Osteocyte (in vitro differentiated cells): ENCODE measurements around the gene CDCA7L. TPM values are rescaled to one million over a fixed set of nuclear protein-coding genes. Genes with fewer than 3 reads are reported as not detected.

Experiments used
- DNase-seq: peaks from one replicate; pipeline ENCODE4 v3.0.0; 2021; ENCODE audit warnings: mixed read lengths; ENCODE audit not compliant: unreplicated experiment; ENCODE audit errors: extremely low spot score
- H3K27ac Mint-ChIP-seq: one replicate; pipeline ENCODE4 v1.8.0; 2021; ENCODE audit warnings: mild to moderate bottlenecking, mixed read lengths; ENCODE audit not compliant: unreplicated experiment
- H3K27me3 Mint-ChIP-seq: one replicate; pipeline ENCODE4 v1.8.0; 2021; ENCODE audit warnings: mixed read lengths; ENCODE audit not compliant: unreplicated experiment
- H3K36me3 Mint-ChIP-seq: one replicate; pipeline ENCODE4 v1.8.0; 2021; ENCODE audit warnings: mixed read lengths; ENCODE audit not compliant: unreplicated experiment
- H3K4me1 Mint-ChIP-seq: one replicate; pipeline ENCODE4 v1.8.0; 2021; ENCODE audit warnings: mixed read lengths; ENCODE audit not compliant: unreplicated experiment
- H3K4me3 Mint-ChIP-seq: one replicate; pipeline ENCODE4 v1.8.0; 2021; ENCODE audit warnings: mild to moderate bottlenecking, moderate library complexity, mixed read lengths; ENCODE audit not compliant: unreplicated experiment
- H3K9me3 Mint-ChIP-seq: one replicate; pipeline ENCODE4 v1.8.0; 2021; ENCODE audit warnings: mixed read lengths; ENCODE audit not compliant: unreplicated experiment
- long read RNA-seq: library from polyadenylated mRNA; unstranded; transcript quantifications from one replicate; pipeline ENCODE4 v2.0.0, GENCODE V29; 2021
- total RNA-seq: library from RNA; stranded (reverse); gene quantifications from 2 replicates; pipeline ENCODE4 v1.2.1, GENCODE V29; 2021
- TF ChIP-seq, protein P1 (sequence below): fragments of 200-600 bp; sonication (generic); IDR thresholded peaks from 2 replicates; pipeline ENCODE4 v1.5.0; 2021; ENCODE audit warnings: antibody characterized with exemption, mild to moderate bottlenecking, moderate library complexity

Gene CDCA7L
- 23.8 and 26.3 TPM in 2 replicates for total RNA-seq
- long read RNA-seq, transcript CDCA7L-202 (9 exons, 1,830 nt): minor isoform, 38 of 157 reads
- long read RNA-seq, transcript CDCA7L-203 (10 exons, 3,066 nt): major isoform, 64 of 157 reads
- long read RNA-seq, partial matches to known transcripts: 13 of 157 reads
- long read RNA-seq, other reads (novel, unspliced or antisense): 42 of 157 reads

GRCh38 chr7:21945454-21946221 is at the start of gene CDCA7L:
TSS of gene CDCA7L (minus strand) at chr7:21945899. CDS start at chr7:21945804, 95 bp downstream.
- peak within 1 kb of the TSS; percentile 68 for H3K27ac Mint-ChIP-seq
- H3K9me3 Mint-ChIP-seq: no peaks in the 10 kb centered on the region
- H3K36me3 Mint-ChIP-seq: no peaks in the 10 kb centered on the region
- TF ChIP-seq, protein P1, sequence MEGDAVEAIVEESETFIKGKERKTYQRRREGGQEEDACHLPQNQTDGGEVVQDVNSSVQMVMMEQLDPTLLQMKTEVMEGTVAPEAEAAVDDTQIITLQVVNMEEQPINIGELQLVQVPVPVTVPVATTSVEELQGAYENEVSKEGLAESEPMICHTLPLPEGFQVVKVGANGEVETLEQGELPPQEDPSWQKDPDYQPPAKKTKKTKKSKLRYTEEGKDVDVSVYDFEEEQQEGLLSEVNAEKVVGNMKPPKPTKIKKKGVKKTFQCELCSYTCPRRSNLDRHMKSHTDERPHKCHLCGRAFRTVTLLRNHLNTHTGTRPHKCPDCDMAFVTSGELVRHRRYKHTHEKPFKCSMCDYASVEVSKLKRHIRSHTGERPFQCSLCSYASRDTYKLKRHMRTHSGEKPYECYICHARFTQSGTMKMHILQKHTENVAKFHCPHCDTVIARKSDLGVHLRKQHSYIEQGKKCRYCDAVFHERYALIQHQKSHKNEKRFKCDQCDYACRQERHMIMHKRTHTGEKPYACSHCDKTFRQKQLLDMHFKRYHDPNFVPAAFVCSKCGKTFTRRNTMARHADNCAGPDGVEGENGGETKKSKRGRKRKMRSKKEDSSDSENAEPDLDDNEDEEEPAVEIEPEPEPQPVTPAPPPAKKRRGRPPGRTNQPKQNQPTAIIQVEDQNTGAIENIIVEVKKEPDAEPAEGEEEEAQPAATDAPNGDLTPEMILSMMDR: no peak
- DNase-seq: peak; percentile 88
- peaks cover 2% of the 10 kb centered on the region for H3K27me3 Mint-ChIP-seq
- H3K4me3 Mint-ChIP-seq: peak within 1 kb of the TSS; percentile 84
- peaks cover 32% of the 10 kb centered on the region for H3K4me1 Mint-ChIP-seq

DNA sequence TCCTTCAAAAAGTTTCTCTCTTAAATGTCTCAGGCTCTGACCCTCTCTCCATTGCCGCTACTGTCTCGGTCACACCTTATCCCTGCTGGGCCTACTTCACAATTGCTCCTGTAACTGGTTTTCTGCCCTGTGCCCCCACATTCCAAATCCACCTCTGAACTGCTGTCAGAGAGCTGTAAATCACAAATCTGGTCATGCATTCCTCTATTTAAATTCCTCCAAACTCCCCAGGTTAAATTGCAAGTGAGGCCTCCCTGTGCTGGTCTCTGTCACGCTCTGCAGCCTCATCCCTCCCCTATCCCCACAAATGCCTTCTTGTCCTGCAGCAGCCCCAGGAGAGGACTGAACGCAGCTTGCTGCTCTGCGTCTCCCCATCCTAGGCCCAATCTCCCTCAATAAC is 40.4 kb upstream of the CDCA7L start:
- Mint-ChIP-seq H3K27ac (no peak overlapping the region), H3K9me3 (no peaks in the 10 kb centered on the region)

DNA sequence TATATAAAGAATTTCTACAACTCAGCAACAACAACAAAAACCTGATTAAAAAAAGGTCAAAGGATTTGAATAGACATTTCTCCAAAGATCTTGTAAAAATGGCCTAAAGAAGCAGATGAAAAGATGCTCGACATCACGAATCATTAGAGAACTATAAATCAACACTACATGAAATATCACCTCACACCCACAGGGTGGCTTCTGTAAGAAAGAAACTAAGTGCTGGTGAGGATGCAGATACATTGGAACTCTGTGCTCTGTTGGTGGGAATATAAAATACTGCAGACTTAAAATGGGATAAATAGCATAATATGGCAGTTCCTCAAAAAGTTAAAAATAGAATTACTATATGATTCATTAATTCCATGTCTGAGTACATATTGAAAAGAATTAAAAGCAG is 38.3 kb upstream of the CDCA7L start:
- Mint-ChIP-seq H3K36me3 (no peaks in the 10 kb centered on the region), H3K27me3 (peaks cover 6% of the 10 kb centered on the region), H3K4me1 (no peaks in the 10 kb centered on the region), H3K27ac (no peak overlapping the region), H3K9me3 (no peaks in the 10 kb centered on the region), H3K4me3 (no peak overlapping the region)
- TF ChIP-seq, protein P1: no peak
- no peak for DNase-seq

More for the DNA sequence above, 40.4 kb upstream of the CDCA7L start:
- Mint-ChIP-seq H3K4me3 (no peak overlapping the region), H3K36me3 (no peaks in the 10 kb centered on the region), H3K4me1 (no peaks in the 10 kb centered on the region), H3K27me3 (peaks cover 9% of the 10 kb centered on the region)
- TF ChIP-seq, protein P1: no peak
- no peak for DNase-seq

- Mint-ChIP-seq H3K4me1 (no peaks in the 10 kb centered on the region), H3K36me3 (no peaks in the 10 kb centered on the region), H3K27ac (no peak overlapping the region), H3K9me3 (no peaks in the 10 kb centered on the region), H3K4me3 (no peak overlapping the region), H3K27me3 (peaks cover 6% of the 10 kb centered on the region)
- DNase-seq: no peak
- TF ChIP-seq, protein P1: no peak
Measured at GRCh38 chr7:21983056-21983455, 37.4 kb upstream of the CDCA7L start.

GRCh38 chr7:21981524-21981923 is 35.8 kb upstream of the CDCA7L start:
- Mint-ChIP-seq H3K27ac (no peak overlapping the region), H3K36me3 (no peaks in the 10 kb centered on the region), H3K9me3 (no peaks in the 10 kb centered on the region), H3K4me1 (no peaks in the 10 kb centered on the region), H3K27me3 (peaks cover 6% of the 10 kb centered on the region), H3K4me3 (no peak overlapping the region)
- DNase-seq: no peak
- TF ChIP-seq, protein P1: no peak
